Stimulated activated CD4-positive, alpha-beta T cell treated with anti-CD3 and anti-CD28 coated beads, Interleukin-12 subunit alpha, Interleukin-12 subunit beta, amount 100 ng/mL, for 48 hours (primary cell): ENCODE data around the gene SHROOM3.
"Not testable (repeated sequence)": the region's sequence is repeated elsewhere in the genome, so short reads cannot be mapped to it uniquely, and the experiment has no call there.

Source experiments
- DNase-seq, 3 donors: peaks; one replicate each; pipeline ENCODE4 v3.0.0-alpha.2; 2020; ENCODE audit warnings: low read depth in 2 of 3, low spot score in 1 of 3

SHROOM3 gene

DNA sequence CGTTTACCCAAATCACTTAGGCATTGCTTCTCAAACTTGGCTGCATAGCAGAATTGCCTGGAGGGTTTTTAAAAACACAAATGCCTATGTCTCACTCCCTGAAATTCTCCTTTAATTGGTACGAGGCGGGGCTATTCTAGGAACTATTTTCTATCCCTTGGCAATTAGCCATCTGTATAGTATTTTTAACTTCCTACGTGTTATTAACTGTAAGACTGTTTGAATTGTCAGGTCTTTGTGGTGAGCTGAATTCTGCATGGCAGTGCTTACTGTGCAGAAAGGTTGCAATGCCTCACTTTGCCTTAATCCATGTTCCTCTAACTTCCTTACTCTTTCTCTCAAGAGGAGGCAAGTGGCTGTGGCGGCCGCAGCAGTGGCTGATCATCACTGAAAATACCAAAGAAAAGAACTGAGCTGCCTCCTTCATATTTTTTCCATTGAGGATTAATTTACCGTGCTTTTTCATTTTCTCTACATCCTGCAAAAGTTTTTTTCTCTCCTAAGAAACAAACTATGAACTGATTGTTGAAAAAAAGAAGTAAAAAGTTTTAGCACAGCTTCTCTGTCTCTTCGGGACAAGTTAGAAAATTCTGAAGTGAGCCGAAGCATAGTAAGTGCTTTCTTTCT, at the start of gene SHROOM3:
Gene SHROOM3 (plus strand): TSS at position 329 of the 627 bp plus-strand sequence. CDS start 824 bp downstream, outside the sequence.
- DNase-seq = no peak

- no peak for DNase-seq
Observed at GRCh38 chr4:76385974-76386373, 49.1 kb upstream of the SHROOM3 start.

- DNase-seq = no peak
Observed at GRCh38 chr4:76386566-76387305, 48.3 kb upstream of the SHROOM3 start.

GRCh38 chr4:76388160-76388908, 46.7 kb upstream of the SHROOM3 start:
- DNase-seq = no peak

GRCh38 chr4:76401654-76402053, 33.4 kb upstream of the SHROOM3 start:
- DNase-seq = no peak

- DNase-seq = no peak
Observed at GRCh38 chr4:76406081-76406480, 28.9 kb upstream of the SHROOM3 start.

DNA sequence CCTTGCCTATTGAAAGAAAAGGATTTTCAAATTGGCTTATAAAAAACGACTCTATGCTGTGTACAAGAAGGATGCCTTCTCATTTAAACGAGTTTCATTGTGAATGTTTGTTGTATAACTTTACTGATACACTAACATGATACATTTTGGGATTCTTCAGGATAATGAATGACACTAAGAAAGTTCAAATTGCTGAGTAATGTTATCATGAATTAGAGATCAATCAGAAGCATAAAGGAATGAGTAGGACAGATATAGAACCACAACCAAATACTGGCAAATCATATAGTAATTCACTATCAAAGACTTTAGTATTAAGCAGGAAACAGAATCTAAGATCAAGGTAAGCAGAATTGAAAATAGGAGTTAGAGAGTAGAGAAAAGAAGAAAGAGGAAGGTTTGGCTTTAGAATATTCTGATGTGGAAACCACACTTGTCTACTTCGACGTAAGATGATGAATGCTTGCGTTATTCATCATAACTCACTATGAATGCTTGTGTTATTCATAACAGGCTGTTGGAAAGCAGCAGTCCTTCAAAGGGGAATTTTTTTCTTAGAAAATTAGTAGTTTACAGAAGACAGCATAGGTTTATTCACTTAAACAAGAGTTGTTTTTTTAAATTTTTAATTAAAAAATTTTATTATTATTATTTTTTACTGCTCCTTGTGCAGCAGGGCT, 27.4 kb upstream of the SHROOM3 start:
- DNase-seq = no peak

- DNase-seq = no peak
Observed at GRCh38 chr4:76410636-76411035, 24.4 kb upstream of the SHROOM3 start.

DNA sequence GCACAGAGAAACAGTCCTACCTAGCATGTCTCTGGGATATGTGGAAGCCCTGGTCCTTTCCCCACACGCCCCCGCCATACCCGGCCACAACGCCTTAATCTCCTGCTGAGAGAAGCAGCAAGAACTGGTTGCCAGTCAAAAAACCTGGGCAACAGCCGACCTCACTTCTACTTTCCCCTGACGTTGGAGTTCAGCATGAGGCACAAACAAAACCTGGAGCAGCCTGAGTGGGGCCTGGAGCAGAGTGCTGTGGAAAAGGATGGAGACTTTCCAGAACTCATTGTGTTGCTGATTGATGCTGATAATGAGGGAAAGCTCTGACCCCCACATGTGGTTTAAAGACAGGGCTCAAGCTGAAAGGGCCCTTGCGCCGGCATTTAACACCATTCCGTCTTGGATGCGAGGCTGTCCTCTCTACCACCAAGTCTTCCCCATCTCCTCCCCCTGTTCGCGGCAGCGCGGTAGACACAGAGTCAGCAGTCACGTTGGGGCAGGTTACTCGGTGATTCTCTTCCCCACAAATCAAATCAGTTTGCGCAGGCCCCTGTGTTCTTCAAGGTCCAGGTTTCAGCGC, 14.8 kb upstream of the SHROOM3 start:
- DNase-seq = no peak

- no peak for DNase-seq
Observed at GRCh38 chr4:76420762-76421581, 14.1 kb upstream of the SHROOM3 start, which contains the start of gene CCDC158. TSS of gene CCDC158 (minus strand) at chr4:76421141. CDS start at chr4:76403207, 17,934 bp downstream.

- DNase-seq = not testable (repeated sequence)
Observed at GRCh38 chr4:76423159-76423558, 11.9 kb upstream of the SHROOM3 start.

DNA sequence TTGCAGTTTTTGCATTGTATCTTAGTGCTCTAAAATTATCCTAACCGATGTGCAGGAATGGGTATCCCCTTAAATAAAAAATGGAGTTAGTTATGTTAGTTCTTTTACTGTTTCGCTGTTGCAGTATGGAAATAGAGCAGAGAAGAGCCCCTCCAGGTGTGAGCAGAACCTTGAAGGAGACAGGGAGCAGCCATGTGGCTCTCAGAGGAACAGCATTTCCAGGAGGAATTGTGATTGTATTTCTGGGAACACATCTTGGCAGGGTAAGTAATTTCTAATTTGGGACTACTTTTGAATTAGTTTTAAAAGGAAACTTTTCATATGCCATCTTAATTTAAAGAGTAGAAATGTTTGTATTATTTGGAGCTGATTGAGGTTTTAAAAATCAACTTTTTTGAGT, 8.8 kb upstream of the SHROOM3 start:
- DNase-seq = no peak

GRCh38 chr4:76429636-76430035, 5.4 kb upstream of the SHROOM3 start:
- no peak for DNase-seq

- peak in 1 of 3 donors; percentile 3 for DNase-seq
Observed at GRCh38 chr4:76430519-76431388, 4.3 kb upstream of the SHROOM3 start.

DNA sequence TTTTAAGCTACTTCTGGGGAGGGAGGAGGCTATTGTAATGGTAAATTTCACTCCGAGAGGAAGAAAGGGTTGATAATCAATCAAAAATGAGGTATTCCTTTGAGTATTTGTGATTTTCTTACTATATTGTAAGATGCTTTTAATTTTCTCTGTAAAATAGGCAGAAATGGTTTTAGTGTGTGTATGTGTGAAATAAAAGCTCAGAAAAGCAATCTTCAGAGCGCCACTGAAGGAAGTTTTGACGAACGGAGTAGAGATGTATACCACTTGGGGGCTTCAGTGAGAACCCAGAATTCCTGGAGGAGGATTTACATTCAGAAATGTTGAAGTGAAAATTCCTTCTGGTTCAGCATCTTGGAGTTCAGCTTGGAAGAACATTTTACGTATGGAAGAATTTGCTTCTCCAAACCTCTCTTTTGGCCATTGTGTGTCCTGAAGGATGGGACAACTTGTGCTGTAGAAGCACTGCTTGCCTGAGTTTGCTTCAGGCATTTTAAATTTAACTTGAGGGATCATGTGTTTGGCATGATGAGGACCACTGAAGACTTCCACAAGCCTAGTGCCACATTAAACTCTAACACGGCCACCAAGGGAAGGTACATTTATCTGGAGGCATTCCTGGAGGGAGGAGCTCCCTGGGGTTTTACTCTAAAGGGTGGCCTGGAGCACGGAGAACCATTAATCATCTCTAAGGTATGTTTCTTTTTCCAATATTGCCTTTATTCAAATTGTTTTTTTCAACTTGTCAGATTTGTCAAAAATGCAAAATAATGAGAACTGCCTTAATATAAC, 695 bp downstream of the SHROOM3 start:
- DNase-seq = no peak

DNA sequence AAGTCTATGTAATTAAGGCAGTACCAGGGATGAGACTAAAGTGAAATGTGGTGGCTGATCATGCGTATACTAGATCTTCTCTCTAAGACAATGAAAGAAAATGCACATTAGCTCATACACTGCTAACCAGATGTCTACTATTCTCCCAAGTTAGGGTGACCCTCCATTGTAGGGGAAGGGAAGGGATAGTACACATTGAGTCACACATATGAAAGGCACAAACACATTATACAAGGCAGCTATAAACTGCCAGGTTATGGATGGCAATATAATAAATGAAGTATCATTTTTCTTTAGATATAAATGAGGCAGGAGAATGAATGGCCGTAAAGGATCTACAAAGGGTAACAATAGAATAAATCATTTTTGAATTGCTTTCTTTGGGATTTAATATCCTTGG, 4.5 kb downstream of the SHROOM3 start:
- DNase-seq = no peak

DNA sequence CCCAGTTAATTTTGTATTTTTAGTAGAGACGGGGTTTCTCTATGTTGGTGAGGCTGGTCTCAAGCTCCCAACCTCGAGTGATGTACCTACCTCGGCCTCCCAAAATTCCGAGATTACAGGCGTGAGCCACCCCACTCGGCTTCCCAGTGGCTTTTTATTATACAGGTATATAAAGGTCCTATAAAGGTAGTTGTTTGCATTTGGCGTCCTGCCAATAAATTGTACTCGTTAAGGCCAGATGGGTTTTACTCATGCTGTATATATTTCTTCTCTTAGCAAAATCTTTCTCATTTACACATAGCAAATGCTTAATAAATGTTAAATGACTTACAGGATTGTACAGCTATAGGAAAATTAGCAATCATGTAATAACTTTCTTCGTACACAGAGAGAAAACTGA, 6.9 kb downstream of the SHROOM3 start:
- DNase-seq = no peak

DNA sequence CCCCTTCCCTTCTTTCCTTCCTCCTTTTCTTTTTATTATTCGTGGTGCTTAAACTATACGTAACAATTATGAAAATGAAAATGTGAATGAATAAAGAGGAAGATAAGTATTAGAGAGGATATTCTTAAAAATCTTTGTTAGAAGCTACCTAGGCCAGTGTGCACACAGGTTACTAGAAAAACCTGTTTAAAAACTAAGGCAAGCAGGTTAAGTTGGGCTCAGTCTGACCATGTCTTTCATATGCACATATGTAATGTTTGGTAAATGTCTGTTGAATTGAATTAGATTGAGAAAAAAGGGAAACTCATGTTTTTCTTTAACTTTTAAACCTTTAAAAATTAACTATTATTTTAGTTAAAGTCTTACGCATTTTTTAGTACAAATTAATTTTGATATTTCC, 7.8 kb downstream of the SHROOM3 start:
- no peak for DNase-seq
